ENCODE measurements around the gene OVOL1.

The OVOL1 gene

GRCh38 chr11:65787649-65788622, 1.1 kb downstream of the OVOL1 start:
- no peaks in the 10 kb centered on the region for H3K36me3 ChIP-seq (ENCODE audit: insufficient read depth, low read length)
- peaks cover 31 to 32% of the 10 kb centered on the region in 2 donors for H3K27me3 ChIP-seq (ENCODE audit: control insufficient read depth in 1 of 2, insufficient read depth in 2 of 2, low read length in 2 of 2)
- H3K27ac ChIP-seq (ENCODE audit: low read depth, low read length) = no peak overlapping the region
- H3K4me1 ChIP-seq (ENCODE audit: insufficient read depth, low read length) = peaks cover 11% of the 10 kb centered on the region
- H3K4me3 ChIP-seq (ENCODE audit: low read depth in 1 of 2, low read length in 2 of 2) = no peak overlapping the region
- no peak overlapping the region for H3K9ac ChIP-seq (ENCODE audit: low read length)
- no peaks in the 10 kb centered on the region for H3K9me3 ChIP-seq (ENCODE audit: low read length)

GRCh38 chr11:65788821-65789220, 2.0 kb downstream of the OVOL1 start:
- Histone ChIP-seq H3K36me3 (ENCODE audit: insufficient read depth, low read length) (no peaks in the 10 kb centered on the region), H3K9me3 (ENCODE audit: low read length) (no peaks in the 10 kb centered on the region), H3K9ac (ENCODE audit: low read length) (no peak overlapping the region), H3K27me3 (ENCODE audit: control insufficient read depth in 1 of 2, insufficient read depth in 2 of 2, low read length in 2 of 2) (peaks cover 32 to 35% of the 10 kb centered on the region in 2 donors), H3K4me1 (ENCODE audit: insufficient read depth, low read length) (peaks cover 11% of the 10 kb centered on the region), H3K27ac (ENCODE audit: low read depth, low read length) (no peak overlapping the region), H3K4me3 (ENCODE audit: low read depth in 1 of 2, low read length in 2 of 2) (no peak overlapping the region)

GRCh38 chr11:65789230-65790103, 2.6 kb downstream of the OVOL1 start:
- peaks cover 11% of the 10 kb centered on the region for H3K4me1 ChIP-seq (ENCODE audit: insufficient read depth, low read length)
- H3K9ac ChIP-seq (ENCODE audit: low read length) = no peak overlapping the region
- no peak overlapping the region for H3K4me3 ChIP-seq (ENCODE audit: low read depth in 1 of 2, low read length in 2 of 2)
- H3K27me3 ChIP-seq (ENCODE audit: control insufficient read depth in 1 of 2, insufficient read depth in 2 of 2, low read length in 2 of 2) = peaks cover 32 to 35% of the 10 kb centered on the region in 2 donors
- no peaks in the 10 kb centered on the region for H3K9me3 ChIP-seq (ENCODE audit: low read length)
- no peaks in the 10 kb centered on the region for H3K36me3 ChIP-seq (ENCODE audit: insufficient read depth, low read length)
- no peak overlapping the region for H3K27ac ChIP-seq (ENCODE audit: low read depth, low read length)

GRCh38 chr11:65790104-65790901, 3.4 kb downstream of the OVOL1 start:
- peaks cover 28 to 35% of the 10 kb centered on the region in 2 donors for H3K27me3 ChIP-seq (ENCODE audit: control insufficient read depth in 1 of 2, insufficient read depth in 2 of 2, low read length in 2 of 2)
- H3K4me3 ChIP-seq (ENCODE audit: low read depth in 1 of 2, low read length in 2 of 2) = no peak overlapping the region
- H3K9ac ChIP-seq (ENCODE audit: low read length) = no peak overlapping the region
- H3K27ac ChIP-seq (ENCODE audit: low read depth, low read length) = no peak overlapping the region
- H3K36me3 ChIP-seq (ENCODE audit: insufficient read depth, low read length) = no peaks in the 10 kb centered on the region
- no peaks in the 10 kb centered on the region for H3K9me3 ChIP-seq (ENCODE audit: low read length)
- H3K4me1 ChIP-seq (ENCODE audit: insufficient read depth, low read length) = peaks cover 11% of the 10 kb centered on the region

- no peak overlapping the region for H3K4me3 ChIP-seq (ENCODE audit: low read depth in 1 of 2, low read length in 2 of 2)
- no peak overlapping the region for H3K27ac ChIP-seq (ENCODE audit: low read depth, low read length)
- H3K4me1 ChIP-seq (ENCODE audit: insufficient read depth, low read length) = peaks cover 11% of the 10 kb centered on the region
- no peaks in the 10 kb centered on the region for H3K36me3 ChIP-seq (ENCODE audit: insufficient read depth, low read length)
- H3K9ac ChIP-seq (ENCODE audit: low read length) = no peak overlapping the region
- H3K27me3 ChIP-seq (ENCODE audit: control insufficient read depth in 1 of 2, insufficient read depth in 2 of 2, low read length in 2 of 2) = peaks cover 21 to 31% of the 10 kb centered on the region in 2 donors
- H3K9me3 ChIP-seq (ENCODE audit: low read length) = no peaks in the 10 kb centered on the region
These were observed 4.2 kb downstream of the OVOL1 start for GRCh38 chr11:65790902-65791650.

GRCh38 chr11:65791719-65792213, 4.9 kb downstream of the OVOL1 start:
- Histone ChIP-seq H3K27ac (ENCODE audit: low read depth, low read length) (no peak overlapping the region), H3K4me3 (ENCODE audit: low read depth in 1 of 2, low read length in 2 of 2) (no peak overlapping the region), H3K9me3 (ENCODE audit: low read length) (no peaks in the 10 kb centered on the region), H3K36me3 (ENCODE audit: insufficient read depth, low read length) (no peaks in the 10 kb centered on the region), H3K4me1 (ENCODE audit: insufficient read depth, low read length) (peaks cover 8% of the 10 kb centered on the region), H3K9ac (ENCODE audit: low read length) (no peak overlapping the region), H3K27me3 (ENCODE audit: control insufficient read depth in 1 of 2, insufficient read depth in 2 of 2, low read length in 2 of 2) (peaks cover 15 to 26% of the 10 kb centered on the region in 2 donors)

- peaks cover 8% of the 10 kb centered on the region for H3K4me1 ChIP-seq (ENCODE audit: insufficient read depth, low read length)
- no peak overlapping the region for H3K4me3 ChIP-seq (ENCODE audit: low read depth in 1 of 2, low read length in 2 of 2)
- no peaks in the 10 kb centered on the region for H3K36me3 ChIP-seq (ENCODE audit: insufficient read depth, low read length)
- H3K9ac ChIP-seq (ENCODE audit: low read length) = no peak overlapping the region
- H3K27ac ChIP-seq (ENCODE audit: low read depth, low read length) = no peak overlapping the region
- H3K27me3 ChIP-seq (ENCODE audit: control insufficient read depth in 1 of 2, insufficient read depth in 2 of 2, low read length in 2 of 2) = peaks cover 20 to 27% of the 10 kb centered on the region in 2 donors
- H3K9me3 ChIP-seq (ENCODE audit: low read length) = no peaks in the 10 kb centered on the region
These were observed 5.6 kb downstream of the OVOL1 start for GRCh38 chr11:65792456-65792855.

GRCh38 chr11:65793144-65793581, 6.3 kb downstream of the OVOL1 start:
- Histone ChIP-seq H3K27me3 (ENCODE audit: control insufficient read depth in 1 of 2, insufficient read depth in 2 of 2, low read length in 2 of 2) (peaks cover 22 to 27% of the 10 kb centered on the region in 2 donors), H3K27ac (ENCODE audit: low read depth, low read length) (no peak overlapping the region), H3K9ac (ENCODE audit: low read length) (no peak overlapping the region), H3K4me3 (ENCODE audit: low read depth in 1 of 2, low read length in 2 of 2) (no peak overlapping the region), H3K4me1 (ENCODE audit: insufficient read depth, low read length) (peaks cover 2% of the 10 kb centered on the region), H3K36me3 (ENCODE audit: insufficient read depth, low read length) (no peaks in the 10 kb centered on the region), H3K9me3 (ENCODE audit: low read length) (no peaks in the 10 kb centered on the region)

GRCh38 chr11:65793625-65794400, 7.0 kb downstream of the OVOL1 start:
- no peaks in the 10 kb centered on the region for H3K9me3 ChIP-seq (ENCODE audit: low read length)
- no peak overlapping the region for H3K4me3 ChIP-seq (ENCODE audit: low read depth in 1 of 2, low read length in 2 of 2)
- H3K27ac ChIP-seq (ENCODE audit: low read depth, low read length) = no peak overlapping the region
- no peaks in the 10 kb centered on the region for H3K4me1 ChIP-seq (ENCODE audit: insufficient read depth, low read length)
- H3K36me3 ChIP-seq (ENCODE audit: insufficient read depth, low read length) = no peaks in the 10 kb centered on the region
- H3K9ac ChIP-seq (ENCODE audit: low read length) = no peak overlapping the region
- peaks cover 19 to 26% of the 10 kb centered on the region in 2 donors for H3K27me3 ChIP-seq (ENCODE audit: control insufficient read depth in 1 of 2, insufficient read depth in 2 of 2, low read length in 2 of 2)
